Measurements from ENCODE around the gene PCBD1. TPM values are rescaled to one million over a fixed set of nuclear protein-coding genes. Genes with fewer than 3 reads are reported as not detected.

PCBD1 gene
- total RNA-seq, 2 donors from 2014 or later, result 87.4 to 121 TPM

- no peak for DNase-seq (ENCODE audit: low spot score)
- Histone ChIP-seq H3K4me1 (replicated peaks) (no peaks in the 10 kb centered on the region), H3K27me3 (replicated peaks; ENCODE audit: insufficient read depth) (no peaks in the 10 kb centered on the region), H3K36me3 (no peaks in the 10 kb centered on the region), H3K4me3 (no peak overlapping the region), H3K27ac (no peak overlapping the region), H3K9me3 (no peaks in the 10 kb centered on the region)
- intact Hi-C loops (cut with DNase I), result no loop called here
- WGBS, result 80% methylated on average over 2 of the region's 2 CpGs
- TF ChIP-seq CTCF (IDR thresholded peaks at IDR 0.05) (no peak), POLR2AphosphoS5 (IDR thresholded peaks at IDR 0.05) (no peak), POLR2A (IDR thresholded peaks at IDR 0.05) (no peak)
Measured at GRCh38 chr10:70894416-70894815, 6.1 kb upstream of the PCBD1 start.

GRCh38 chr10:70893227-70894006 lies 5.1 kb upstream of the PCBD1 start:
- TF ChIP-seq POLR2A (IDR thresholded peaks at IDR 0.05) (no peak), CTCF (IDR thresholded peaks at IDR 0.05) (no peak), POLR2AphosphoS5 (IDR thresholded peaks at IDR 0.05) (no peak)
- Histone ChIP-seq H3K36me3 (no peaks in the 10 kb centered on the region), H3K4me3 (no peak overlapping the region), H3K27me3 (replicated peaks; ENCODE audit: insufficient read depth) (no peaks in the 10 kb centered on the region), H3K27ac (no peak overlapping the region), H3K4me1 (replicated peaks) (no peaks in the 10 kb centered on the region), H3K9me3 (no peaks in the 10 kb centered on the region)
- WGBS, result 75% methylated on average over 10 of the region's 10 CpGs
- no peak for DNase-seq (ENCODE audit: low spot score)
- intact Hi-C loops (cut with DNase I), result no loop called here

GRCh38 chr10:70892631-70893030 lies 4.3 kb upstream of the PCBD1 start:
- no peak overlapping the region for H3K27ac ChIP-seq
- H3K4me3 ChIP-seq, result no peak overlapping the region
- H3K27me3 ChIP-seq (replicated peaks; ENCODE audit: insufficient read depth), result no peaks in the 10 kb centered on the region
- TF ChIP-seq CTCF (IDR thresholded peaks at IDR 0.05) (no peak), POLR2AphosphoS5 (IDR thresholded peaks at IDR 0.05) (no peak), POLR2A (IDR thresholded peaks at IDR 0.05) (no peak)
- WGBS, result 93% methylated on average over 4 of the region's 4 CpGs
- H3K9me3 ChIP-seq, result no peaks in the 10 kb centered on the region
- intact Hi-C loops (cut with DNase I), result no loop called here
- H3K4me1 ChIP-seq (replicated peaks), result no peaks in the 10 kb centered on the region
- no peaks in the 10 kb centered on the region for H3K36me3 ChIP-seq
- no peak for DNase-seq (ENCODE audit: low spot score)

- no peak for DNase-seq (ENCODE audit: low spot score)
- intact Hi-C loops (cut with DNase I), result no loop called here
- no peak for TF ChIP-seq POLR2A (IDR thresholded peaks at IDR 0.05)
- TF ChIP-seq POLR2AphosphoS5 (IDR thresholded peaks at IDR 0.05), result no peak
- no peak for TF ChIP-seq CTCF (IDR thresholded peaks at IDR 0.05)
- Histone ChIP-seq H3K9me3 (no peaks in the 10 kb centered on the region), H3K4me1 (replicated peaks) (no peaks in the 10 kb centered on the region), H3K27ac (no peak overlapping the region), H3K27me3 (replicated peaks; ENCODE audit: insufficient read depth) (no peaks in the 10 kb centered on the region), H3K4me3 (no peak overlapping the region), H3K36me3 (no peaks in the 10 kb centered on the region)
- 63% methylated on average over 1 of the region's 1 CpG for WGBS
Measured at GRCh38 chr10:70891627-70892026, 3.3 kb upstream of the PCBD1 start.

GRCh38 chr10:70890917-70891431 lies 2.6 kb upstream of the PCBD1 start:
- 78% methylated on average over 7 of the region's 7 CpGs for WGBS
- intact Hi-C loops (cut with DNase I), result no loop called here
- no peak for DNase-seq (ENCODE audit: low spot score)
- TF ChIP-seq CTCF (IDR thresholded peaks at IDR 0.05) (no peak), POLR2AphosphoS5 (IDR thresholded peaks at IDR 0.05) (no peak), POLR2A (IDR thresholded peaks at IDR 0.05) (no peak)
- Histone ChIP-seq H3K27me3 (replicated peaks; ENCODE audit: insufficient read depth) (no peaks in the 10 kb centered on the region), H3K4me1 (replicated peaks) (no peaks in the 10 kb centered on the region), H3K27ac (no peak overlapping the region), H3K36me3 (no peaks in the 10 kb centered on the region), H3K9me3 (no peaks in the 10 kb centered on the region), H3K4me3 (no peak overlapping the region)
